ENCODE results near the gene IL4R. TPM values are rescaled to one million over a fixed set of nuclear protein-coding genes. Genes with fewer than 3 reads are reported as not detected.

Gene IL4R
- 10 to 100 TPM; 17.6 to 26.8 TPM for total RNA-seq

GRCh38 chr16:27313422-27314160, at the start of gene IL4R:
Gene IL4R (plus strand): TSS chr16:27313974. CDS start chr16:27340204, 26,230 bp downstream.

GRCh38 chr16:27268376-27269299, 45.1 kb upstream of the IL4R start, which contains the start of gene NSMCE1:
Gene NSMCE1 (minus strand): TSS chr16:27268772. CDS start chr16:27257570, 11,202 bp downstream.

GRCh38 chr16:27401768-27402568, 88.2 kb downstream of the IL4R start, which contains the start of gene IL21R:
Gene IL21R (plus strand): TSS chr16:27402174. CDS start chr16:27430072, 27,898 bp downstream.

Other genes starting within 250 kb of the IL4R start
- gene C16orf82, start 247.0 kb upstream of the IL4R start, total RNA-seq = not detected
- gene KDM8, start 110.4 kb upstream of the IL4R start, total RNA-seq = 1 to 10 TPM; 1.3 to 2.1 TPM
- 100 to 1,000 TPM in 1 of 2 donors, 10 to 100 TPM in 1; 79.3 to 103 TPM for gene NSMCE1, start 45.2 kb upstream of the IL4R start, total RNA-seq
- gene IL21R, start 88.2 kb downstream of the IL4R start, total RNA-seq = under 1 TPM; under 0.01 TPM
- 10 to 100 TPM; 88.8 to 94.2 TPM for gene GTF3C1, start 235.9 kb downstream of the IL4R start, total RNA-seq
- 10 to 100 TPM; 21.3 to 31.3 TPM for gene KATNIP, start 236.2 kb downstream of the IL4R start, total RNA-seq

Measured in melanocyte of skin (primary cell).